HK-2 (cell line): Measurements from ENCODE around the gene POU2AF1.

Source experiments
- DNase-seq: peaks from one replicate; pipeline ENCODE4 v3.0.0-alpha.2; 2018; ENCODE audit not compliant: unreplicated experiment

POU2AF1 gene

DNA sequence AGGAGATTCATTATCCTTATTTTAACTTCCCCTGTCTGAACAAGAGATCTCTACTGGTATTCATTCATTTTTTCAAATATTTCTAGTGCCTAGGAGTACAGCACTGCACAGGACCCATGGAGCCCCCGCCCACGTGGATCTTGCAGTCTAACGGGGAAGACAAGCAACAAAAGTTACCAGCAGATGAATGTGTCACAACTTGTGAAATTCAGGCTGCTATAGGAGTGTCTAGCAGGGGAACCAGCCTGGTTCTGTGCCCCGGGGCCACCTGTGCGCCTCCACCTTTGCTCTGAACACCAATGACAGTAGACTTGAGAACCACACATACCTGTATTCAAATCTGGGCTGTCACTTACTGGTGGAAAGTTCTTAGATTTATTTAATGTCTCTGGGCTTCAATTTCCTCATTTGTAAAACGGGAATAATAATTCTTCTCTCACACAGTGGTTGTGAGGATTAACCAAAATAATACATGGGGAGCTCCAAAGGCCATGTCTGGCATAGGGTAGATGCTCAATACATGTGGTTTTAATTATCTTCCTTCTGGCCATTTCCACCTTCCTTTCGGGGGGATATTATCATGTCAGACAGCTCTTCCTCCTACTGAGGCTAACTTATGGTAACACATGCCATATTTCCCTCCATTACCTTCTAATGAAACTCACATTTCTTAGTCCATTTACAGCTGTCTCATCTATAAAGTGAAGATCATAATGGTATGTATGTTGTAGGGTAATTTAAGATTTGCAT lies 17.8 kb downstream of the POU2AF1 start:
- DNase-seq, result no peak

DNA sequence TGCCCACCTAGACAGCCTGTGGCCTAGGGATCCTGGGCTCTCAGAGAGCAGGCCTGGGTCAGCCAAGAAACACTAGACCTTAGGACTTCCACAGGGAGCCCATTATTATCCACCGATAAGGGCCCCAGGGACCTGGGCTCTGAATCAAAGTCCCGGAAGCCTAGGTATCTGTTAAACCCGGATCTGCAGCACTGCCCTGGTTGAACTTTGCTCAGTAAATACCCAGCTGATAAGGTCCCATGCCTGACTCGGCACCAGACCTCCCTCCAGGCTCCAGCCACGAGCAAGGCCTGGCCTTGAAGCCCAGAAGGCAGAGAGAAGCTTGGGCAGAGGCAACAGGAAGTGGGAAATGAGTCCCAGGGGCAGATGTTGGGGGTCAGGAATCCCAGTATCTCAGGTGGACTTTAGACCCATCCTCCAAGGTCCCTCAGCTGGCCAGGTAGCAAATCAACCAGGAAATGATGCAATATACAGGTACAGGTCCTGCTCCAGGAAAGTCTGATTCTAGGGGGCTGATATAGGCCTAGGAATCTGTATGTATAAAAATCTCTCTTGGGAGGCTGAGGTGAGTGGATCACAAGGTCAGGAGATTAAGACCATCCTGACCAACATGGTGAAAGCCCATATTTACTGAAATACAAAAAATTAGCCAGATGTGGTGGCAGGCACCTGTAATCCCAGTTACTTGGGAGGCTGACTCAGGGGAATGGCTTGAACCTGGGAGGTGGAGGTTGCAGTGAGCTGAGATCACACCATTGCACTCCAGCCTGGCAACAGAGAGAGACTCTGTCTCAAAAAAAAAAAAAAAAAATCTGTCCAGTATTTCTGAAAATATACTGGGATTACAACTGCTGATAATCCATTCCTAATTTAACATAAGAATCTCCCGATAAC lies 18.7 kb downstream of the POU2AF1 start:
- no peak for DNase-seq

DNA sequence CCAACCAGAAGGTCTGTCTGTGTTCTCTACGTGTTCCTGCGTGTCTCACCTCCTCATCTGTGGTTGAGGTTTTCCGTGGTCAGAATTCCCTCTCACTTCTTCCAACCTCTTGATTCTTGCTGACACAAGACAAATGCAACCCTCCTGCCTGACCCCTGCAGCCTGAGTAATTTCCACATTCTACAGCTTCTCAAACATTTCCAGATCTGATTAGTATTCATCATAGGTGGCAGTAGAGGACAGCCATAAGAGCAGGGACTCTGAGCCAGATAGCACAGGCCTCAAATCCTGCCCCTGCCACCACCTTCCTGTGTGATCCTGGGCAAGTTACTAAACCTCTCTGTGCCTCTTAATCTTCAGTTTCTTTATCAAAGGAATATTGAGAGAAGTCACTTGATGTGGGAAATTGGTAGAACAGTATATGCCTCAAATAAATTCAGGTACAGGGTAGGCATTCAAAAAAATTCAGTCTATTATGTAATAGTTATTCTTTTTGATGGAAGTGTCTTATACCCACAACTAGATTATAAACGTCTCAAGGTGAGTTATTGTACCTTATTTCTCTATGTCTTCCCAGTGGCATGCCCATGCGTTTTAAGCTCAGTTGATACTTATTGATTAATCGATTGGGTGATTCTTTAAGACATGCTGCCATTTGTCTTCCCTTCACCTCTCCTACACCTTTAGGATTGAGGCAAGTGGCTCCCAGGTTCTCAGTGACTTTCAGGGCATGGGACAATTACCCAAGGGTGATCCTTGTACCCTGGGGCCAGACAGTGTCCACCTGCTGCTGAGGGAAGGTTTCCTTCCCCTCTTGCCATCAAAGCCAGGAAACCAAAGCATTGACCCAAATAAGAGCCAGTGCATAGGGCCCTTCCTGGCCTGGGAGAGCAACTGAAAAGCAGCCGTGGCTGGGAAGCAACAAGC lies 19.6 kb downstream of the POU2AF1 start:
- no peak for DNase-seq

DNA sequence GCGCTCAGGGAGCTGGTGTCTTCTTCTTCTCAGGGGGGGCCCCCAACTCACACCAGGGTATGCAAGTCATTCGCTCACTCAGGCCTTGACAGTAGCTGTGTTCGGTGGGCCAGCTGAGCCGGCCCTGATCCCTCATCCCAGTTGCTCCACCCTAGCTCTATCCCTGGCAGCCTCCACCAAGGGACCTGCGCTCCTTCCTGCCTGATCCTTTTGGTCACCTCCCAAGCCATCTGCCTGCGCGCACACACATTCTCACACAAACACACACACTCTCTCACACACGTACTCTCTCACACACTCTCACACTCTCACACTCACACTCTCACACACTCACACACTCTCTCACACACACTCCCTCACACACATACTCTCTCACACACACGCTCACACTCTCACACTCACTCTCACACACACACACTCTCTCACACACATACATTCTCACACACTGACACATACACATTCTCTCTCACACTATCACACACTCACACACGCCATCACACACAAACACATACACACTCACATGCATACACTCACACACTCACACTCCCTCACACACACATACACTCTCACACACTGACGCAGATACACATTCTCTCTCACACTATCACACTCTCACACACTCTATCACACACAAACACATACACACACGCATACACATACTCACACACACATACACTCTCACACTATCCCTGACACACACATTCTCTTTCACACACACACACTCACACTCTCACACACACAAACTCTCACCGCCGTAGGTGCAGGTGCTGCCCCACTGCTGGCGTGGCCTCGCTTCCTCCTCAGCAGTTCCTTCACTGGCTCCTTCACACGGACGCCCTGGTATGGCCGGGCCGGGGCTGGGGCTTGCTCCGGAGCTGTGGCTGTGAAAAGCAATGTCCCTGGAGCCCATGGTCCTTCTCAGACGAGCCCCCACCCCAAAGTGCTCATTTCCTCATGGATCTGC lies 20.8 kb downstream of the POU2AF1 start:
- no peak for DNase-seq

DNA sequence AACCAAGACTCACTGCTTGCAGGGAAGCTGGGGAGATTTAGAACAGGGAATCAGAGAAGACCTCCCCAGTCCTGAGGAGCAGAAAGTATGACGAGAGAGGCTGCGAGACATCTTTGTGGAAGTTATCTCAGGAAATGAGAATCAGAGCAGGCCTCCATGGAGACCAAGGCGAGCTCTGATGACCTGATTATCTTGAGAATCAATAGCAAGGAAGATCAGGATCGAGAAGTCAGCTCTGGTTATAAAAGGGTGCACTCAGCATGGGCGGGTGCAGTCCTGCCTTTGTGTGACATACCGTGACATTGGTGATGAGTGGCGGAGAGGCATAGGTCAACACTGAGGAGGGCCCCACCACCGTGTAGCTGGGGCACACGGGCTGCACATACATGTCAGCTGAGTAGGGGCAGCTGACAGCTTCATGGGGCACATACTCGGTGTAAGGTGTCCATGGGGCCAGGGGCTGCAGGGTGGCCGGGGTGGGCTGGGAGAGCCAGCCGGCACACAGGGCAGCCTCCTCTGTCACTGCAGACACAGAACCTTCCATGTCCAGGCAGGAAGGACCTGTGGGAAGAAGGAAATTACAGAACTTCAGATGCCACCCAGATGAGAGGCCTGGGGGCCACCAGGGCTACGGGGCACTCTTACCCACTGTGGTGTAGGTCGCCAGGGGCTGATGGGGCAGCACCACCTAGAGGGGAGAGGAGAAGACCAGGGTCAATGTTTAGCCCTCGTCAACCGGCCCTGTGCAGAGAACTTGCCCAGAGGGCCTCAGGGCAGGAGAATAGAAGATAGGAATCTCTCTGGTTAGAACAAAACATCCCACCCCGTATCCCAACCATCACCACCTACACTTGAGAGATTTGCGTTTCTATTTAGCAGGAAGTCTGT lies 21.7 kb downstream of the POU2AF1 start:
- DNase-seq, result no peak

DNA sequence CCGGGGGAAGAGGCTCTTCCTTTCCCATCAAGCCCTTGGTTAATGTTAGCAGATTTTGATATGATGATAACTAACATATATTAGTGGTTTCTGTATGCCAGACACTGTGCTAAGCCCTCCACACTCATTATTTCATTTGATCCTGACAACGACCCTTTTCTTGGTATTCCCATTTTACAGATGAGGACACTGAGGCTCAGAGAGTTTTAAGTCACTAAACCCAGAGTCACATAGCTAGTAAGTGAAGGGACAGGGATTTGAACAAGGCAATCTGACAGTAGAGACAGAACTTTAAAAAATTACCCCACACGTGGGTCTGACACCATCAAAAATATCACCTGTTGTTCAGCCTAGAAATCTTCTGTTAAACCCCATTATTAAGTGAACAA lies 22.4 kb downstream of the POU2AF1 start:
- DNase-seq, result no peak

DNA sequence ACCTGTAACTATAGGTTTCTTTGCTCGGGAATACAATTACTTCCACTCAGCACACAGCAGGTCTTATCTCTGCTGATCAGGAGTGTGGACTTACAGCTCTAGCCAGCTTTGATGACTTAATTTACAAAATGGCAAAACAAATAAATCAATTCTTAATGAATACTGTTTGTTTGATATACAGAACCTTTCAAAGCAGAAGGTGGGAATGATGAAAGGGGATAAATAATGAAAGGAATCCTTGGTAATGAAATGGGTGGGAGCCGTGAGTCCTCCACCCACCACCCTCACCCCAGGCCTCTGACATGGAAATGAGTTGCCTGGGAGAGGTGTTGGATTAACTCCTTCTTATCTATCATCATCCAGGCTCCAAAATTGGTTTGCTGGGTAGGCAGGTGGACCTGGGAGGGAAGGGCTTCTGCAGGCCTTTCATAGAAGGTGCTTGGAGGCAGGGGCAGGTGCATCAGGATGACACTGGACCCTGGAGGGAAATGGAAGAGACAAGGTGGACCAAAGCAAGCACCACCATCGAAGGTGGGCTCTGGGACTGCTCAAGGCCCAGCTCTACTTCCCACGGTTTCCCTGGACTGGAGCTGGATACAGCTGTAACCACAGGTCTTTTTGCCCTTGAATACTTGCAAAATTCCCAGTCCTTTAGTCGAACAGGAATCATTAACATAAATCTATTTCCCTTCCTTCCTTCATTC lies 23.0 kb downstream of the POU2AF1 start:
- DNase-seq, result no peak

DNA sequence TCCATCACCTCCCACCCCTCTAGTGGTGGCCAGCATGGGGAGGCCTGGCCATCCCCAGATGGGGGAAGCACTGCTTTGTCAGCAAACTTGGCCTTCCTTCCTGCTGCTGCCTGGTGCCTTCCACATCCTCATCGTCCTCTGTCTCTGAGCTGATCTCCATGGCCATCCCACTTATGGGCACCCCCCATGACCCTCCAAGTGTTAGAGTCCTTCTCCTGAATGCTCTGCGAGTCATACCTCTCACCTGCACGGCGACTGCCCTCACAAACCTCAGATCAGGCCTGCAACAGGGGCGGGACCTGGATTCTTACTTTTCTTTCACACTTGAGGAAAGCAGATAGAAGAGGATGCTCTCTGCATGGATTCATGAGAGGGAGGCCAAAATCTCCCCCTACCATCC lies 24.0 kb downstream of the POU2AF1 start:
- DNase-seq, result no peak

DNA sequence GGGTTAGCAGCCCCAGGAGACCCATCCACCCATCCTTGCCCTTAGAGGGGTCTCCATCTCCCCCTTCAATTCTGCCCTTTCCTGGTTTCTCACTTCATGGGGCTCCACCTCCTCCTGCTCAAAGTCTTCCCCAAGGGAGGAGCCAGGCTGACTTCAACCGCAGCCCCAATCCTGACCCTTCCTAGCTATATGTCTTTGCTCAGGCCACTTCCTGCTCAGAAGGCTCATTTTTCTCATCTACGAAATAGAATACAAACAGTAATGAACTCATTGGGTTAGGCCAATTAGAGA lies 24.5 kb downstream of the POU2AF1 start:
- DNase-seq, result no peak

DNA sequence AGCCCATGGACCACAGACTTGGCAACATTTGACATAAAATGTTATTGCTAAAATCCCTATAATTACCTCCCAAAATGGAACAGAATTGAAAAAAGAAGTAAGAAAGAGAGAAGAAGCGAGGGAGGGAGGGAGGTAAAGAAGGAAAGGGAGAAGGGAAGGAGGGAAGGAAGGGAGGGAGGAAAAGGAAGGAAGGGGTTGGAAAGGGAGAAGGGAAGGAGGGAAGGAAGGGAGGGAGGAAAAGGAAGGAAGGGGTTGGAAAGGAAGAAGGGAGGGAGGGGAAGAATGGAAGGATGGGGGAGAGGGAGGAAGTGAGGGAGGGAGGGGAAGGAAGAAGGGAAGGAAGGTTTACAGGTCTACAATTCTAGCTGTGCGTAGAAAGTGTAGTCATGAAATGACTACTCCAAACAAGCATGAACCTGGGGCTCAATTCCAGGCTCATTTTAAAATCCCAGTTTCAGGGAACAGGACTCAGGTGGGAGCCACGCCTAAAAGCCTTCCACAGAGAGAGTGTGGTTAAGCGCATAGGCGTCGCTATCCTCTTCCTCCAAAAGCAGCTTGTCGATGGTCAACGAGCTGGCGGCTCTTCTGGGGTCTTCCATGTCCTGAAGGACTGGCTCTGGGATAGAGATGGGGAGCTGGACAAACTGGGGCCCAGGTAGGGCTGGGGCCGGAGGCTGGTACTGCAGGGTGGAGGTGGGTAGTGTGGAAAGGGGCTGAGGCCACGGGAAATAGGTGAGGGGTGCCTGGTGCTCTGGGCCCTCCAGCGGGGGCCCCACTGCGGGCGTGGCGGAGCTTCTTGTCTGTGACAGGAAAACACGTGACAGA lies 25.1 kb downstream of the POU2AF1 start:
- DNase-seq, result no peak

DNA sequence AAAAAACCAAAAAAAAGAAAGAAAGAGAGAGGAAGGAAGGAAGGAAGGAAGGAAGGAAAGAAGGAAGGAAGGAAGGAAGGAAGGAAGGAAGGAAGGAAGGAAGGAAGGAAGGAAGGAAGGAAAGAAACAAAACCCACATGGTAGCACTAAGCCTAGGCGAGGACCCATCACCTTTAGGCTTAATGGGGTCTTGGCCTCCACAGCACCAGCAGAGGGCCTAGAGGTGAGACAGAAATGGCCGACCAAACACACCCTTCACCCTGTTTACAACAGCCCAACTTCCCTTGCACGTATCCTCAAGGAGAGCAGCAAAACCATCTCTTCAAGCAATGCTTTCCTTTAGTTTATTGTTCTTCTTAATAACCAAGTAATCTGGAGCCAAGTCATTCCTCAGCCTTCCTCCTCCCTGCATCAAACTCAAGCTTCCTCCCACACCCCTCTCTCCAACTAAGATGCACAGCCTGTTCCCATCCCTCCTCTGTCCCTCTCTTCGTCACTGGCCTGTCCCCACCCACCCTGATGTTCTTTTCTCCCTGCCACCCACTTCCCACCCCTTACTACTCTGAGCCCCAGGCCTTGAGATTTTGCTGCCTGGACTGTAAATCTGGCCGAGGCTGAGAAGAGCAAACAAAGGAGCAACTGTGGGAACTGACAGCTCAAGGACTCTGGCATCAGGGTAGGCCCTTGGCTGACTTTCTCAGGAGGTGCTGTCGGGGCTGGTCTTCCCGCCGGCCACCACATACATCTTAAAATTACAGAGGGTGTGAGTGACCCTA lies 26.0 kb downstream of the POU2AF1 start:
- DNase-seq, result no peak

DNA sequence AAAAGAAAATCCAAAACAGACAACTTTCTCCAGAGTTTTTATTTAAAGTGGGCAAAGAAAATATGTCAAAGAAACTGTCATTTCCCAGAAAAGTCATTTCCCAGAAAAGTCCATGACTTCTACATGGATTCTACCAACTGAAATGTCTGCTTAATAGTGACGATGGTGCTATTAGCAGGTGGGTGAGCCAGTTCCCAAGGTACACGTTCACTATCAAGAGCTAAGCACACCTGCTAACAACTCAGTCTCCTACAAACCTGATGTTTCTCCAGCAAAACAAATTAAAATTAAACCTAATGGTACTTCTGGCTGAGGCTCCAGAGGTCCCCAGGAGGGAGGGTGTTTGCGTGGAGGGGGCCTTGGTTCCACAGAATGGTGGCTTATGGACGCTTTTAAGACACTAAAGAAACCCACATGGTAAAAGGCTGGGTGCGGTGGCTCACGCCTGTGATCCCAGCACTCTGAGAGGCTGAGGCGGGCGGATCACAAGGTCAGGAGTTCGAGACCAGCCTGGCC lies 26.8 kb downstream of the POU2AF1 start:
- no peak for DNase-seq

DNA sequence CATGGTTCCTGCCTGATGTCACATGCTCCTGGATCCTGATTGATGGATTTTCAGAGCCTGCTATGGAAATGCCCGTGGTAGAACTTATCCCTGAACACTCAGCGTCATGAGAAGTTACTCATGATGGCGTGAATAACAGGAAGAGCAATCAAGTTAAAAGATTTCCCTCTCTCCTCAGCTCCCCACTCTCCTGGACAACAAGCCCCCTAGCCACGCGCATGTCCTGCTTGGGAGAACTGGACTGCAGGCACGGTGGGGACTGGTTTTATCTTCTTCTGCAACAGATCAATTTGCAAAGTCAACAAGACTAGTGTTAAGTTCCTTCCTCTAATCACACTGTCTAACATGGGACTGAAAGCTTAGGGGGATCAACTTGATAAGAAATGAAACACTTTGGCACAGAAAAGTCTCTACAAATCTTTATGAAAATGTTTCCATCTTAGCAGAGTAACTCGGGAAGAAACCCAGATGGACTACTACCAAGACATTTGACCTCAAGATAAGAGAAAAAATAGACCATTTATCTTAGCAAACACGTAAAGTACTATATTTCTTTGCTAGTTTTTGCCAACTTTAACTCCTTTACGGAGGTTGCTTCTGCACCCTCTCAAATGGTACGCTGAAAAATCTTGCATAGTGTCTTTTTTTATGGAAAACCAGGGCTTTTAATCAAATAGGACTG lies 27.6 kb downstream of the POU2AF1 start:
- DNase-seq, result no peak

DNA sequence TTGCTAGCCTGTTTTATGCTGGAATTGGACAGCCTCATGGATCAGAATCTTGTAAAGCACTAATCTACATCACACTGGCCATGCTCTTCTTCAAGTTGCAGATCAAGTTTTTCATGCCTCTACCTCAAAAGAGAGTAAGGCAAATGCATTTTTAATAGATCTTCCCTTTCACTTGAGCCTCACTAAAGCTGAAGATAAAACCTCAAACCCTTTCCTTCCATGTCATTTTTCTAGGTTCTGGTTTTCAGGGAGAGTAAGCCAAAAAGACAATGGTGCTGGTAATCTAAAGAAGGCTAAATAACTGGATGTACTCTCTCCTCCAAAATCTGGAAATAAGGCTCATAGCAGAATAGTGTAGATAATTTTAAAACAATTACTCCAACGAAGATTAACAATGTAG lies 28.3 kb downstream of the POU2AF1 start:
- DNase-seq, result no peak

DNA sequence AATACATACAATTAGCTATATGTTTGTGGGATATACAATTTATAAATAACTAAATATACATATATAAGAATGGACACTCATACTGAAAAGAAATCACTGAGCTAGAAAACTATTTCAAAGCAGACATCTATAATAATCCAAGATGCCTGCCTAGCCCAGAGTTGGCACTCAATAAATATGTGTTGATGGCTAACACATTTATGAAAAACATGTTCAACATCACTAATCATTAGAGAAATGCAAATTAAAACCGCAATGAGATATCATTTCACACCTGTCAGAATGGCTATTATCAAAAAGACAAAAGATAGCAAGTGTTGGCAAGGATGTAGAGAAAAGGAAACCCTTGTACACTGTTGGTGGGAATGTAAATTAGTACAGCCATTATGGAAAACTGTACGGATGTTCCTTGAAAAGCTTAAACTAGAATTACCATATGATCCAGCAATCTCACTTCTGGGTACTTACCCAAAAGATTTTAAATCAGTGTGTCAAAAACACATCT lies 29.8 kb downstream of the POU2AF1 start:
- DNase-seq, result no peak

DNA sequence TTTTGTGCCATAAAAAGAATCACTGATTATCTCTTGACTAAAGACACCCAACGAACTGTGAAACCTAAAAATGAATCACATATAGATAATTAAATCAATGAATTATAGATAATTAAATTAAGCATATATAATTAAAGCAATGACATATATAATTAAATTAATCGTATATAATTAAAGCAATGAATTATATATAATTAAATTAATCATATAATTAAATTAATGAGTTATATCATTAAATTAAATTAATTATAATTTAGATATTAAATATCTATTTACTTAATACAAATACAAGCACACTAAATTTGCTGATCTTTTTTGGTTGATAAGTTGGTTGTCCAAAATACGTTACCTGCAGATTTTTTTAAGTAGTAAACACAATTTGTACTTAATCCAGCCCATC lies 30.9 kb downstream of the POU2AF1 start:
- DNase-seq, result no peak

DNA sequence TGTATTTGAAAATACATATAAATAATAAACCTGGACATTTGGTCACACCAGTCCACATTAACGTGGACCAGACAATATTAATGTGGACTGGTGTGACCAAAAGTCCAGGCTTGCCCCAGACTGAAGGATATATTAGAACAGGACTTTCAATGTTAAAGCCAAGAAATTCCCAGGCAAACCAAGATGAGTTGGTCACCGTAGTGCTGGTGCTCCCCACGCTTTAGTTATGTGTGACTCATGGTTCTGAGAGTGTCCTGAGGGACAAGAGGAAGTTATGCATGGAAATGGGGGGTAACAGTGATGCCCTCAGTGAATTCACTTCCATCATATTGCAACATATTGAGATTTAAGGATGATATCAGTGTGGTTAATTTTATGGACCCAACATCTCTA lies 31.4 kb downstream of the POU2AF1 start:
- no peak for DNase-seq
